AG04449 (cell line): ENCODE data around the gene MYO1E.

Experiments
- CTCF ChIA-PET: fragments of 350-600 bp; formaldehyde crosslinking; extraction: SDS; loops from one replicate; lab custom pipeline; 2021; ENCODE audit warnings: antibody characterized with exemption; lab: Yijun Ruan, JAX
- POLR2A ChIA-PET: fragments of 400-600, 350-600 bp; formaldehyde crosslinking; extraction: SDS; loops from one replicate; lab custom pipeline; 2020; ENCODE audit warnings: antibody characterized with exemption, inconsistent platforms; lab: Yijun Ruan, JAX
- DNase-seq: peaks from one replicate; pipeline ENCODE4 v3.0.0-alpha.2; 2010; ENCODE audit warnings: low read depth, low spot score
- H3K4me3 ChIP-seq: 2 replicates; pipeline ENCODE4 v1.5.1; 2011; ENCODE audit warnings: low read depth, mild to moderate bottlenecking, control low read depth, low read length
- CTCF ChIP-seq: IDR thresholded peaks from one replicate; pipeline ENCODE4 v1.5.1; 2011; ENCODE audit warnings: mild to moderate bottlenecking, moderate library complexity, low read length, control low read depth, inconsistent platforms; ENCODE audit not compliant: insufficient read depth; ENCODE audit errors: missing control alignments

MYO1E gene

GRCh38 chr15:59120937-59121336, 251.7 kb downstream of the MYO1E start:
- POLR2A ChIA-PET, result interaction anchor here (0.6 kb wide), 1 partner anchor 32 kb away, joined by 3 read pairs; no protein-coding TSS in a partner anchor
- no peak overlapping the region for H3K4me3 ChIP-seq
- TF ChIP-seq CTCF, result no peak
- CTCF ChIA-PET, result interaction anchor here (1.1 kb wide), 1 partner anchor 13 kb away, joined by 3 read pairs; no protein-coding TSS in a partner anchor
- DNase-seq, result no peak

- ChIA-PET POLR2A (no interaction called here), CTCF (no interaction called here)
- no peak for TF ChIP-seq CTCF
- H3K4me3 ChIP-seq, result no peak overlapping the region
- DNase-seq, result no peak
Measured at GRCh38 chr15:59119625-59120024, 253.0 kb downstream of the MYO1E start.

- POLR2A ChIA-PET, result no interaction called here
- H3K4me3 ChIP-seq, result no peak overlapping the region
- no peak for TF ChIP-seq CTCF
- no peak for DNase-seq
- CTCF ChIA-PET, result interaction anchor here (0.9 to 1.3 kb wide), 2 partner anchors 10 to 15 kb away, joined by 3 read pairs; no protein-coding TSS in a partner anchor
Measured at GRCh38 chr15:59116771-59117170, 255.9 kb downstream of the MYO1E start.

- POLR2A ChIA-PET, result no interaction called here
- TF ChIP-seq CTCF, result no peak
- CTCF ChIA-PET, result interaction anchor here (0.9 to 1.3 kb wide), 2 partner anchors 9 to 14 kb away, joined by 3 read pairs; no protein-coding TSS in a partner anchor
Measured at GRCh38 chr15:59116141-59116540, 256.5 kb downstream of the MYO1E start.

GRCh38 chr15:59115047-59115446, 257.6 kb downstream of the MYO1E start:
- ChIA-PET CTCF (no interaction called here), POLR2A (no interaction called here)
- H3K4me3 ChIP-seq, result no peak overlapping the region
- no peak for DNase-seq
- no peak for TF ChIP-seq CTCF

More at GRCh38 chr15:59116141-59116540, 256.5 kb downstream of the MYO1E start:
- H3K4me3 ChIP-seq, result no peak overlapping the region
- DNase-seq, result peak; percentile 16

GRCh38 chr15:59111251-59111650, 261.4 kb downstream of the MYO1E start:
- POLR2A ChIA-PET, result no interaction called here
- CTCF ChIA-PET, result interaction anchor here (1.1 to 1.9 kb wide), 4 partner anchors 12 to 390 kb away, joined by 3 to 4 read pairs (median 4); no protein-coding TSS in a partner anchor
- no peak for DNase-seq

More at GRCh38 chr15:59111251-59111650, 261.4 kb downstream of the MYO1E start:
- H3K4me3 ChIP-seq, result no peak overlapping the region
- no peak for TF ChIP-seq CTCF
